ENCODE results near the gene ZNF385B.

GRCh38 chr2:179518830-179519229, 342.6 kb downstream of the ZNF385B start:
- TF ChIP-seq L3MBTL2 (IDR thresholded peaks at IDR 0.05): no peak
- TF ChIP-seq POLR2A (conservative IDR thresholded peaks at IDR 0.05): no peak
- TF ChIP-seq USF2 (CRISPR knock-in tag; IDR thresholded peaks at IDR 0.05): no peak
- no peak for TF ChIP-seq TAF1 (IDR thresholded peaks at IDR 0.05; ENCODE audit: control insufficient read depth, extremely low read depth, insufficient read depth, low read length, severe bottlenecking)
- no peak for TF ChIP-seq ZNF133 (CRISPR knock-in tag; IDR thresholded peaks at IDR 0.05)
- TF ChIP-seq, protein P1, sequence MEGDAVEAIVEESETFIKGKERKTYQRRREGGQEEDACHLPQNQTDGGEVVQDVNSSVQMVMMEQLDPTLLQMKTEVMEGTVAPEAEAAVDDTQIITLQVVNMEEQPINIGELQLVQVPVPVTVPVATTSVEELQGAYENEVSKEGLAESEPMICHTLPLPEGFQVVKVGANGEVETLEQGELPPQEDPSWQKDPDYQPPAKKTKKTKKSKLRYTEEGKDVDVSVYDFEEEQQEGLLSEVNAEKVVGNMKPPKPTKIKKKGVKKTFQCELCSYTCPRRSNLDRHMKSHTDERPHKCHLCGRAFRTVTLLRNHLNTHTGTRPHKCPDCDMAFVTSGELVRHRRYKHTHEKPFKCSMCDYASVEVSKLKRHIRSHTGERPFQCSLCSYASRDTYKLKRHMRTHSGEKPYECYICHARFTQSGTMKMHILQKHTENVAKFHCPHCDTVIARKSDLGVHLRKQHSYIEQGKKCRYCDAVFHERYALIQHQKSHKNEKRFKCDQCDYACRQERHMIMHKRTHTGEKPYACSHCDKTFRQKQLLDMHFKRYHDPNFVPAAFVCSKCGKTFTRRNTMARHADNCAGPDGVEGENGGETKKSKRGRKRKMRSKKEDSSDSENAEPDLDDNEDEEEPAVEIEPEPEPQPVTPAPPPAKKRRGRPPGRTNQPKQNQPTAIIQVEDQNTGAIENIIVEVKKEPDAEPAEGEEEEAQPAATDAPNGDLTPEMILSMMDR (IDR thresholded peaks at IDR 0.05 in 2 of 3, conservative IDR thresholded peaks at IDR 0.05 in 1 of 3; ENCODE audit: insufficient read depth in 2 of 3, low read depth in 1 of 3, low read length in 3 of 3): no peak
- no peak for TF ChIP-seq GATAD2B (IDR thresholded peaks at IDR 0.05; ENCODE audit: borderline replicate concordance)
- TF ChIP-seq WHSC1 (IDR thresholded peaks at IDR 0.05; ENCODE audit: low read length): no peak
- no peak for TF ChIP-seq TSC22D4 (tag; IDR thresholded peaks at IDR 0.05)
